ENCODE data around the gene PGA5. TPM values are rescaled to one million over a fixed set of nuclear protein-coding genes. Genes with fewer than 3 reads are reported as not detected.

The PGA5 gene
- total and polyA plus RNA-seq, 10 donors, result 0.06 to 3.3 (median 1.4) TPM; not detected in 1

- intact Hi-C loops (cut with DNase I; ENCODE audit: low total_unique reads), result no loop called here
- no peak for DNase-seq
These were observed 17.6 kb downstream of the PGA5 start for GRCh38 chr11:61258546-61258945.

DNA sequence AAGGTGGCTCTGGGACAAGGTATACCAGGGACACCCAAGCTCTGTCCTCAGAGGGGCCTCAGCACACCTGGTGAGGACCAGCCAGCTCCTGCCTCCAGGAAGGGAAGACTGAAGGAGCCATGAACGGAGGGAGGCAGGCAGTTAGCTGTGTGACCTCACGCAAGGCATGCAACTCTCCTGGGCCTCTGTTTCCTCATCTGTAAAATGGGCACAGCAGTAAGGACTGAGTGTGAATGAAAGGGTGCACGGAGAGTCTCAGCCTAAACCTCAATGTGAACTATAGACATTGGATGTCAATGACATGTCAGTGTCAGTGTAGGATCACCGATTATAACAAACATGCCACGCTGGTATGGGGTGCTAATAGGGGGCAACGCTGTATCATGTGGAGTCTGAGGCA, 18.4 kb downstream of the PGA5 start:
- no peaks in the 10 kb centered on the region for H3K4me1 ChIP-seq
- no peak overlapping the region for H3K4me3 ChIP-seq
- no peak overlapping the region for H3K27ac ChIP-seq
- DNase-seq, result no peak
- WGBS, 5 donors, result 90 to 98% (median 93%) methylated on average over 5 to 6 of the region's 6 CpGs
- no peak for TF ChIP-seq CTCF (IDR thresholded peaks at IDR 0.05 in 8 of 11, conservative IDR thresholded peaks at IDR 0.05 in 3 of 11)
- TF ChIP-seq POLR2A (IDR thresholded peaks at IDR 0.05), result no peak
- TF ChIP-seq POLR2AphosphoS5 (IDR thresholded peaks at IDR 0.05), result no peak
- H3K9me3 ChIP-seq, result no peaks in the 10 kb centered on the region
- intact Hi-C loops (cut with DNase I; ENCODE audit: low total_unique reads), result no loop called here
- no peaks in the 10 kb centered on the region for H3K27me3 ChIP-seq (replicated peaks in 1 of 7)
- H3K36me3 ChIP-seq, result no peaks in the 10 kb centered on the region

More at GRCh38 chr11:61258546-61258945, 17.6 kb downstream of the PGA5 start:
- Histone ChIP-seq H3K4me1 (no peaks in the 10 kb centered on the region), H3K36me3 (no peaks in the 10 kb centered on the region), H3K9me3 (no peaks in the 10 kb centered on the region), H3K27ac (no peak overlapping the region), H3K27me3 (replicated peaks in 1 of 7) (no peaks in the 10 kb centered on the region), H3K4me3 (no peak overlapping the region)
- TF ChIP-seq POLR2AphosphoS5 (IDR thresholded peaks at IDR 0.05) (no peak), POLR2A (IDR thresholded peaks at IDR 0.05) (no peak), CTCF (IDR thresholded peaks at IDR 0.05 in 8 of 11, conservative IDR thresholded peaks at IDR 0.05 in 3 of 11) (no peak)
- 83 to 96% (median 88%) methylated on average over 8 to 9 of the region's 9 CpGs for WGBS, 5 donors

DNA sequence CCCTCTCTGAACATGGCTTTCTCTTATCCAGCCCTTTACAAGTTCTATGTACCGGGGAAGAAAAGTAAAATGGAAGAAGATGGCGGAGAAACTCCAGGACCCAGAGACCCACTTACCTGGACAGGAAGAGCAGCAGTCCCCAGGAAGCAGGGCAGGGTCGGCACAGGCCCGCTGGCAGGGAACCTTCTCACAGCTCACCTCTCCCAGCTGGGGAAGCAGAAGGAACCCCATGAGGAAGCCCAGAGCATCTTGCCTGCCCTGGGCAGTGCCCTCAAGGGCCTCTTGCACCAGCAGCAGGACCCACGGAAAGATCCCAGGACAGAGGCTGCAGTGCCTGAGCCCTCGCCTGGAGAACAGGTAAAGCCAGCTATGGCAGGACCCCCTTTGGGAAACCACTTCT, 23.4 kb downstream of the PGA5 start:
- Histone ChIP-seq H3K36me3 (no peaks in the 10 kb centered on the region), H3K4me1 (no peaks in the 10 kb centered on the region), H3K9me3 (no peaks in the 10 kb centered on the region), H3K27ac (no peak overlapping the region), H3K27me3 (replicated peaks in 1 of 7) (no peaks in the 10 kb centered on the region), H3K4me3 (no peak overlapping the region)
- intact Hi-C loops (cut with DNase I; ENCODE audit: low total_unique reads), result no loop called here
- DNase-seq, result no peak
- 87 to 94% (median 90%) methylated on average over 6 of the region's 6 CpGs for WGBS, 5 donors
- no peak for TF ChIP-seq POLR2A (IDR thresholded peaks at IDR 0.05)
- TF ChIP-seq CTCF (IDR thresholded peaks at IDR 0.05 in 8 of 11, conservative IDR thresholded peaks at IDR 0.05 in 3 of 11), result no peak
- no peak for TF ChIP-seq POLR2AphosphoS5 (IDR thresholded peaks at IDR 0.05)

GRCh38 chr11:61264795-61265194, 23.8 kb downstream of the PGA5 start:
- Histone ChIP-seq H3K4me1 (no peaks in the 10 kb centered on the region), H3K27ac (no peak overlapping the region), H3K4me3 (no peak overlapping the region), H3K27me3 (replicated peaks in 1 of 7) (no peaks in the 10 kb centered on the region), H3K9me3 (no peaks in the 10 kb centered on the region), H3K36me3 (no peaks in the 10 kb centered on the region)
- WGBS, 5 donors, result 89 to 98% (median 94%) methylated on average over 14 of the region's 14 CpGs
- DNase-seq, result no peak
- intact Hi-C loops (cut with DNase I; ENCODE audit: low total_unique reads), result no loop called here
- TF ChIP-seq POLR2A (IDR thresholded peaks at IDR 0.05), result no peak
- no peak for TF ChIP-seq CTCF (IDR thresholded peaks at IDR 0.05 in 8 of 11, conservative IDR thresholded peaks at IDR 0.05 in 3 of 11)
- no peak for TF ChIP-seq POLR2AphosphoS5 (IDR thresholded peaks at IDR 0.05)

Data from spleen (tissue), 11 donors.